MCF 10A (cell line): Measurements from ENCODE around the gene CFAP206. TPM values are rescaled to one million over a fixed set of nuclear protein-coding genes. Genes with fewer than 3 reads are reported as not detected.

Experiments
- BruUV-seq: library from RNA; stranded (reverse); fragments of 400-500 nt; replicated peaks from 2 replicates; lab custom pipeline; 2021; lab: Mats Ljungman, UMichigan
- CTCF ChIA-PET: fragments of 300-600 bp; sonication (Branson Sonifier 250); formaldehyde crosslinking; extraction: SDS; loops from one replicate; lab custom pipeline; 2021; ENCODE audit warnings: antibody characterized with exemption, inconsistent platforms; lab: Yijun Ruan, JAX
- POLR2A ChIA-PET: fragments of 300-600, 350-650 bp; sonication (Branson Sonifier 250); formaldehyde crosslinking; extraction: SDS; loops from one replicate; lab custom pipeline; 2020; ENCODE audit warnings: antibody characterized with exemption, inconsistent platforms; lab: Yijun Ruan, JAX
- DNase-seq: peaks from one replicate; pipeline ENCODE4 v3.0.0-alpha.2; 2018; ENCODE audit not compliant: unreplicated experiment
- H3K27ac Mint-ChIP-seq: one replicate; pipeline ENCODE4 v1.8.0; 2022; ENCODE audit warnings: mild to moderate bottlenecking, low read depth, mixed read lengths; ENCODE audit not compliant: unreplicated experiment
- H3K27me3 Mint-ChIP-seq: one replicate; pipeline ENCODE4 v1.8.0; 2022; ENCODE audit warnings: mixed read lengths; ENCODE audit not compliant: insufficient read depth, unreplicated experiment
- H3K36me3 Mint-ChIP-seq: one replicate; pipeline ENCODE4 v1.8.0; 2022; ENCODE audit warnings: mild to moderate bottlenecking, moderate library complexity, mixed read lengths; ENCODE audit not compliant: insufficient read depth, unreplicated experiment
- H3K4me1 Mint-ChIP-seq: one replicate; pipeline ENCODE4 v1.8.0; 2022; ENCODE audit warnings: mixed read lengths; ENCODE audit not compliant: insufficient read depth, unreplicated experiment
- H3K4me3 Mint-ChIP-seq: one replicate; pipeline ENCODE4 v1.8.0; 2022; ENCODE audit warnings: mild to moderate bottlenecking, moderate library complexity, mixed read lengths; ENCODE audit not compliant: unreplicated experiment
- H3K9me3 Mint-ChIP-seq: one replicate; pipeline ENCODE4 v1.8.0; 2022; ENCODE audit warnings: mixed read lengths; ENCODE audit not compliant: unreplicated experiment
- CTCF ChIP-seq: fragments of 200-600 bp; IDR thresholded peaks from one replicate; pipeline ENCODE4 v1.8.0; 2022; ENCODE audit warnings: antibody characterized with exemption, mild to moderate bottlenecking; ENCODE audit not compliant: unreplicated experiment
- intact Hi-C: fragments of 100-400 bp; cut with micrococcal nuclease; formaldehyde crosslinking; loops from 2 replicates; pipeline ENCODE4 v1.14.1; 2022
- total RNA-seq: library from RNA; stranded (reverse); gene quantifications from 2 replicates; pipeline ENCODE4 v1.2.3, GENCODE V29; 2022

Gene CFAP206
- total RNA-seq, 1 experiment from 2014 or later: not detected

GRCh38 chr6:87444362-87444761 is 36.6 kb downstream of the CFAP206 start:
- Mint-ChIP-seq H3K4me1 (no peaks in the 10 kb centered on the region), H3K27ac (no peak overlapping the region)

GRCh38 chr6:87465051-87465450 is 57.3 kb downstream of the CFAP206 start:
- no TSS peak for BruUV-seq
- intact Hi-C loops: no loop called here
- no peak overlapping the region for H3K27ac Mint-ChIP-seq
- POLR2A ChIA-PET: no interaction called here
- no peak for TF ChIP-seq CTCF
- no peak for DNase-seq
- H3K4me3 Mint-ChIP-seq: no peak overlapping the region
- H3K4me1 Mint-ChIP-seq: no peaks in the 10 kb centered on the region
- peaks cover 62% of the 10 kb centered on the region for H3K27me3 Mint-ChIP-seq
- no peaks in the 10 kb centered on the region for H3K9me3 Mint-ChIP-seq
- CTCF ChIA-PET: no interaction called here
- H3K36me3 Mint-ChIP-seq: no peaks in the 10 kb centered on the region

More at GRCh38 chr6:87444362-87444761, 36.6 kb downstream of the CFAP206 start:
- ChIA-PET CTCF (interaction anchor here (1.0 kb wide), 1 partner anchor 21 kb away, joined by 3 read pairs; no protein-coding TSS in a partner anchor), POLR2A (no interaction called here)
- Mint-ChIP-seq H3K4me3 (no peak overlapping the region), H3K9me3 (no peaks in the 10 kb centered on the region), H3K36me3 (no peaks in the 10 kb centered on the region), H3K27me3 (peaks cover 56% of the 10 kb centered on the region)
- no TSS peak for BruUV-seq
- no peak for TF ChIP-seq CTCF
- DNase-seq: no peak
- intact Hi-C loops: no loop called here

GRCh38 chr6:87472525-87473418 is 65.0 kb downstream of the CFAP206 start, which contains the start of gene SLC35A1:
Gene SLC35A1, plus strand, starts transcription at chr6:87472974. Its CDS starts 30 bp downstream, at chr6:87473004.
- Mint-ChIP-seq H3K36me3 (peaks cover 4% of the 10 kb centered on the region), H3K4me3 (peak within 1 kb of the TSS; percentile 93), H3K9me3 (no peaks in the 10 kb centered on the region), H3K27ac (peak within 1 kb of the TSS; percentile 98), H3K4me1 (peaks cover 8% of the 10 kb centered on the region), H3K27me3 (peaks cover 7% of the 10 kb centered on the region)
- TF ChIP-seq CTCF: no peak
- ChIA-PET CTCF (interaction anchor here (0.6 to 1.0 kb wide), 2 partner anchors 334 to 406 kb away, joined by 3 to 4 read pairs; no protein-coding TSS in a partner anchor), POLR2A (interaction anchor here (0.7 to 3.6 kb wide), 8 partner anchors 12 to 1562 kb away, joined by 3 to 28 read pairs (median 4); partner anchors contain the start of genes AKIRIN2, CFAP206, ORC3 and RARS2)
- no TSS peak for BruUV-seq
- intact Hi-C loops: loop anchor here (2.0 to 10.0 kb wide), 4 partner anchors 64 to 338 kb away; partner anchors contain the start of gene SMIM8
- peak; percentile 75 for DNase-seq

- POLR2A ChIA-PET: interaction anchor here (1.0 to 3.6 kb wide), 9 partner anchors 12 to 318 kb away, joined by 3 to 28 read pairs (median 5); partner anchors contain the start of genes AKIRIN2, CFAP206, ORC3 and RARS2
- H3K9me3 Mint-ChIP-seq: no peaks in the 10 kb centered on the region
Observed at GRCh38 chr6:87473419-87473903, 65.7 kb downstream of the CFAP206 start.

More at GRCh38 chr6:87473419-87473903, 65.7 kb downstream of the CFAP206 start:
- Mint-ChIP-seq H3K4me1 (peaks cover 8% of the 10 kb centered on the region), H3K27me3 (peaks cover under 1% of the 10 kb centered on the region), H3K27ac (peak overlapping the region; percentile 98), H3K36me3 (peaks cover 10% of the 10 kb centered on the region), H3K4me3 (peak overlapping the region; percentile 93)
- peak; percentile 65 for DNase-seq
- BruUV-seq: no TSS peak
- CTCF ChIA-PET: interaction anchor here (0.6 kb wide), 1 partner anchor 335 kb away, joined by 3 read pairs; no protein-coding TSS in a partner anchor
- intact Hi-C loops: loop anchor here (2.0 to 10.0 kb wide), 4 partner anchors 65 to 339 kb away; partner anchors contain the start of gene SMIM8
- no peak for TF ChIP-seq CTCF
